Chondrocyte (in vitro differentiated cells): ENCODE results near the gene STT3B. TPM values are rescaled to one million over a fixed set of nuclear protein-coding genes. Genes with fewer than 3 reads are reported as not detected.

ENCODE experiments used
- DNase-seq: peaks from one replicate; pipeline ENCODE4 v3.0.0; 2021; ENCODE audit warnings: mixed read lengths, low spot score
- H3K27ac Mint-ChIP-seq: one replicate; pipeline ENCODE4 v1.8.0; 2021; ENCODE audit warnings: mild to moderate bottlenecking, moderate library complexity, mixed read lengths; ENCODE audit not compliant: unreplicated experiment
- H3K27me3 Mint-ChIP-seq: 2 replicates; pipeline ENCODE4 v1.8.0; 2021; ENCODE audit warnings: low read depth, mixed read lengths
- H3K36me3 Mint-ChIP-seq: 2 replicates; pipeline ENCODE4 v1.8.0; 2021; ENCODE audit warnings: low read depth, mixed read lengths
- H3K4me1 Mint-ChIP-seq: 2 replicates; pipeline ENCODE4 v1.8.0; 2021; ENCODE audit warnings: low read depth, mild to moderate bottlenecking, mixed read lengths
- H3K4me3 Mint-ChIP-seq: one replicate; pipeline ENCODE4 v1.8.0; 2021; ENCODE audit warnings: mild to moderate bottlenecking, moderate library complexity, mixed read lengths; ENCODE audit not compliant: unreplicated experiment
- H3K9me3 Mint-ChIP-seq: 2 replicates; pipeline ENCODE4 v1.8.0; 2021; ENCODE audit warnings: low read depth, mixed read lengths
- total RNA-seq: library from RNA; stranded (reverse); gene quantifications from 3 replicates; pipeline ENCODE4 v1.2.1, GENCODE V29; 2021
- TF ChIP-seq, protein P1 (sequence below): fragments of 200-600 bp; sonication (generic); IDR thresholded peaks from 2 replicates; pipeline ENCODE4 v1.5.0; 2021; ENCODE audit warnings: antibody characterized with exemption, mild to moderate bottlenecking, moderate library complexity

STT3B gene
- total RNA-seq, 1 donor from 2014 or later = 118 TPM

DNA sequence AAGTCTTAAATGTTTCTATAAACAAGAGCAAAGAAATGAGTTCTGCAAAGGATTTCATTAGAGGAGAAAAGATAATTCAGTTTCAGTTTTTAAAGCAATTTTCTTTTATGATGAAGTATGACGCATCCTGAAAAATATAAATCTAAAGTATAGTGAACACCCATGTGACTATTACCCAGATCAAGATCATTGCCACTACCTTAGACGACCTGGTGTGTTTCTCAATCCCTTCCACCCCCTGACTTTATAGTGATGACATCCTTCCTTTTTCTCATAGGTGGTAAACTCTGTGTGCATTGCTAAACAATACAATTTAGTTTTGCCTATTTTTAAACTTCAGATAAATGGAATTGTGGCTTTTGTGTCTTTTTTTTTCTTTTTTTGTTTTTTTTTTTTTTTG is 8.4 kb downstream of the STT3B start:
- H3K9me3 Mint-ChIP-seq = no peaks in the 10 kb centered on the region
- peaks cover 44% of the 10 kb centered on the region for H3K4me1 Mint-ChIP-seq
- DNase-seq = no peak

DNA sequence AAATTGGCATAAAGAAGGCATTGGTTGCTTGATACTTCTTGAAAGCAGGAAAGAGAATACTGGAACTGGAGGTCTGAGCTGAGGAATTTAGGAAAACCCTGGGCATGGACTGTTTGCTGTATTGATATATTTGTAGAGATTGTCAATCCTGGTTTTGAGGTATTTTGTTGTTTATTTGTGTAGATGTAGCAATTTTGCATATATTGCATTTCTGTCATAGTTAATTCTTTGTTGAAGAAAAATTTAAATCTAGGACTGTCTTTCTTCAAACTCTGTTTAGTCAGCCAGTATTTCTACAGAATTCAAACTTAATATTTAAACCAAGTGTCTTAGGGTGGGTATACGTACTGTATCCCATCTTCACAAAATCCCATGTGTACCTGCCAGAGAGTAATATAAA is 9.5 kb downstream of the STT3B start:
- DNase-seq = no peak
- TF ChIP-seq, protein P1, sequence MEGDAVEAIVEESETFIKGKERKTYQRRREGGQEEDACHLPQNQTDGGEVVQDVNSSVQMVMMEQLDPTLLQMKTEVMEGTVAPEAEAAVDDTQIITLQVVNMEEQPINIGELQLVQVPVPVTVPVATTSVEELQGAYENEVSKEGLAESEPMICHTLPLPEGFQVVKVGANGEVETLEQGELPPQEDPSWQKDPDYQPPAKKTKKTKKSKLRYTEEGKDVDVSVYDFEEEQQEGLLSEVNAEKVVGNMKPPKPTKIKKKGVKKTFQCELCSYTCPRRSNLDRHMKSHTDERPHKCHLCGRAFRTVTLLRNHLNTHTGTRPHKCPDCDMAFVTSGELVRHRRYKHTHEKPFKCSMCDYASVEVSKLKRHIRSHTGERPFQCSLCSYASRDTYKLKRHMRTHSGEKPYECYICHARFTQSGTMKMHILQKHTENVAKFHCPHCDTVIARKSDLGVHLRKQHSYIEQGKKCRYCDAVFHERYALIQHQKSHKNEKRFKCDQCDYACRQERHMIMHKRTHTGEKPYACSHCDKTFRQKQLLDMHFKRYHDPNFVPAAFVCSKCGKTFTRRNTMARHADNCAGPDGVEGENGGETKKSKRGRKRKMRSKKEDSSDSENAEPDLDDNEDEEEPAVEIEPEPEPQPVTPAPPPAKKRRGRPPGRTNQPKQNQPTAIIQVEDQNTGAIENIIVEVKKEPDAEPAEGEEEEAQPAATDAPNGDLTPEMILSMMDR = no peak
- H3K4me3 Mint-ChIP-seq = no peak overlapping the region
- H3K27ac Mint-ChIP-seq = no peak overlapping the region
- H3K36me3 Mint-ChIP-seq = no peaks in the 10 kb centered on the region
- no peaks in the 10 kb centered on the region for H3K27me3 Mint-ChIP-seq
- H3K9me3 Mint-ChIP-seq = no peaks in the 10 kb centered on the region
- H3K4me1 Mint-ChIP-seq = peaks cover 48% of the 10 kb centered on the region

More for the DNA sequence above, 8.4 kb downstream of the STT3B start:
- Mint-ChIP-seq H3K4me3 (no peak overlapping the region), H3K27ac (no peak overlapping the region), H3K27me3 (no peaks in the 10 kb centered on the region), H3K36me3 (no peaks in the 10 kb centered on the region)
- TF ChIP-seq, protein P1 = no peak

DNA sequence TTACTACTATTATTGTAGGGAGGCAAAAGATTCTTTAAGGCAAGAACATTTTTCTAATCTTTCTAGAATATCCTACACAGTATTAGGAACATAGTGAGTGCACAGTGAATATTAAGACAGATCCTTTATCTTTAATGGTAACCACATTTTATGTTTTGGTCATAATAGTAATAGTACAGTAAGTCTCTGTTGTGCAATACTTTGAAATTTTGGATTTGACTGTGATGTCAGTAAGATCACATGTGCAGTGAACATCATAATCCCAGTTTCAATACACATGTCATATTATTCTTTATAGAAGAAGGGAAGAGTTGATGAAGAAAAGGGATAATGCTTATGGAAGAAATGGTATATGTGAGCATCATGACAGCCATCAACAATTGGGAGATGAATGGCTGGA is 10.7 kb downstream of the STT3B start:
- Mint-ChIP-seq H3K27ac (no peak overlapping the region), H3K27me3 (no peaks in the 10 kb centered on the region), H3K4me3 (no peak overlapping the region), H3K4me1 (peaks cover 54% of the 10 kb centered on the region), H3K9me3 (no peaks in the 10 kb centered on the region), H3K36me3 (no peaks in the 10 kb centered on the region)
- DNase-seq = no peak
- TF ChIP-seq, protein P1 = no peak

DNA sequence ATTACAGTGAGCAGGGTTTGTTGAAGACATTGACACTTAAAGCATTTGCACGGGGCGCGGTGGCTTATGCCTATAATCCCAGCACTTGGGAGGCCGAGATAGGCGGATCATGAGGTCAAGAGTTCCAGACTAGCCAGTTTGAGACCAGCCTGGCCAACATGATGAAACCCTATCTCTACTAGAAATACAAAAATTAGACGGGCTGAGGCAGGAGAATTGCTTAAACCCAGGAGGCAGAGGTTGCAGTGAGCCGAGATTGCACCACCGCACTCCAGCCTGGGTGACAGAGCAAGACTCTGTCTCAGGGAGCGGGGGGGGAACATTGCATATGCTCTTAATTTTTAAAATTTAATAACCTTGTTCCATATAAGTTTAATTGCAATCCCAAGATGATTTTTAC is 11.9 kb downstream of the STT3B start:
- DNase-seq = no peak
- Mint-ChIP-seq H3K36me3 (no peaks in the 10 kb centered on the region), H3K9me3 (no peaks in the 10 kb centered on the region), H3K4me3 (no peak overlapping the region), H3K4me1 (peaks cover 50% of the 10 kb centered on the region), H3K27ac (peak overlapping the region; percentile 39), H3K27me3 (no peaks in the 10 kb centered on the region)
- TF ChIP-seq, protein P1 = no peak

DNA sequence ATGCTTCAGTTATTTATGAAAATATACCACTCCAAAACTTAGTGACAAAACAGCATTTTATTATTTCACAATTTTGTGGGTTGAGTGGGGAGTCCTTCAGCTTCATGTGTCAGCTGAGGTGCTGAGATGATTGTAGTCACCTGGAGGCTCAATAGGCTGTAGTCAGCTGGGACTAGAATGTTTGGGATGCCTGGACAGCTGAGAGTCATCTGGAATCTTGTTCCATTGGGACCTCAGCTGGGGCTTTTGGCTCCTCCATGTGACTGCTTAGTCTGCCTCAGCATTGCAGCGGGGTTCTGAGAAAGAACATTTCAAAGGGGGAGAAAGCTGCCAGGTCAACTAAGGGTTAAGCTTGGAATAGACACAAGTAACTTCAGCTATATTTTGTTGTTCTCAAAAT is 13.4 kb downstream of the STT3B start:
- DNase-seq = no peak
- Mint-ChIP-seq H3K27me3 (no peaks in the 10 kb centered on the region), H3K9me3 (no peaks in the 10 kb centered on the region), H3K4me1 (peaks cover 52% of the 10 kb centered on the region), H3K27ac (no peak overlapping the region), H3K4me3 (no peak overlapping the region), H3K36me3 (no peaks in the 10 kb centered on the region)
- TF ChIP-seq, protein P1 = no peak
